D341Med (cell line): Measurements from ENCODE around the gene CDH4.

ENCODE experiments used
- DNase-seq: peaks from one replicate; pipeline ENCODE4 v3.0.0; 2012; ENCODE audit warnings: low spot score

CDH4 gene

GRCh38 chr20:61822396-61822795 lies 570.3 kb downstream of the CDH4 start:
- no peak for DNase-seq

GRCh38 chr20:61823242-61823641 lies 571.2 kb downstream of the CDH4 start:
- DNase-seq: no peak

- DNase-seq: no peak
These were observed 576.8 kb downstream of the CDH4 start for GRCh38 chr20:61828891-61829290.

- no peak for DNase-seq
These were observed 577.5 kb downstream of the CDH4 start for GRCh38 chr20:61829526-61829925.

GRCh38 chr20:61830241-61830930 lies 578.3 kb downstream of the CDH4 start:
- DNase-seq: no peak

- DNase-seq: no peak
These were observed 578.9 kb downstream of the CDH4 start for GRCh38 chr20:61830991-61831390.

- DNase-seq: no peak
These were observed 580.1 kb downstream of the CDH4 start for GRCh38 chr20:61832181-61832580.

GRCh38 chr20:61833807-61834610 lies 581.9 kb downstream of the CDH4 start:
- no peak for DNase-seq

GRCh38 chr20:61835301-61835700 lies 583.2 kb downstream of the CDH4 start:
- DNase-seq: no peak

- DNase-seq: no peak
These were observed 583.8 kb downstream of the CDH4 start for GRCh38 chr20:61835791-61836350.

GRCh38 chr20:61837200-61837599 lies 585.1 kb downstream of the CDH4 start:
- no peak for DNase-seq

GRCh38 chr20:61839223-61839911 lies 587.3 kb downstream of the CDH4 start:
- DNase-seq: no peak

- DNase-seq: no peak
These were observed 588.1 kb downstream of the CDH4 start for GRCh38 chr20:61839912-61840778.

GRCh38 chr20:61840779-61841455 lies 588.9 kb downstream of the CDH4 start:
- no peak for DNase-seq

GRCh38 chr20:61841551-61841950 lies 589.5 kb downstream of the CDH4 start:
- DNase-seq: no peak

- DNase-seq: no peak
These were observed 589.9 kb downstream of the CDH4 start for GRCh38 chr20:61841966-61842365.

- no peak for DNase-seq
These were observed 592.6 kb downstream of the CDH4 start for GRCh38 chr20:61844621-61845020.

GRCh38 chr20:61845233-61845671 lies 593.2 kb downstream of the CDH4 start:
- DNase-seq: no peak

GRCh38 chr20:61846074-61846473 lies 594.0 kb downstream of the CDH4 start:
- no peak for DNase-seq

GRCh38 chr20:61846741-61847419 lies 594.8 kb downstream of the CDH4 start:
- no peak for DNase-seq

- no peak for DNase-seq
These were observed 595.3 kb downstream of the CDH4 start for GRCh38 chr20:61847420-61847748.
